ENCODE measurements around the gene RPS4Y2.

Gene RPS4Y2

GRCh38 chrY:20755808-20756207, at the start of gene RPS4Y2:
Gene RPS4Y2, plus strand, starts transcription at chrY:20756108. Its CDS starts 56 bp downstream, at chrY:20756164.
- no peak for DNase-seq (ENCODE audit: low read depth, low spot score)

GRCh38 chrY:20714391-20714790, 41.5 kb upstream of the RPS4Y2 start:
- DNase-seq (ENCODE audit: low read depth, low spot score) = no peak

DNA sequence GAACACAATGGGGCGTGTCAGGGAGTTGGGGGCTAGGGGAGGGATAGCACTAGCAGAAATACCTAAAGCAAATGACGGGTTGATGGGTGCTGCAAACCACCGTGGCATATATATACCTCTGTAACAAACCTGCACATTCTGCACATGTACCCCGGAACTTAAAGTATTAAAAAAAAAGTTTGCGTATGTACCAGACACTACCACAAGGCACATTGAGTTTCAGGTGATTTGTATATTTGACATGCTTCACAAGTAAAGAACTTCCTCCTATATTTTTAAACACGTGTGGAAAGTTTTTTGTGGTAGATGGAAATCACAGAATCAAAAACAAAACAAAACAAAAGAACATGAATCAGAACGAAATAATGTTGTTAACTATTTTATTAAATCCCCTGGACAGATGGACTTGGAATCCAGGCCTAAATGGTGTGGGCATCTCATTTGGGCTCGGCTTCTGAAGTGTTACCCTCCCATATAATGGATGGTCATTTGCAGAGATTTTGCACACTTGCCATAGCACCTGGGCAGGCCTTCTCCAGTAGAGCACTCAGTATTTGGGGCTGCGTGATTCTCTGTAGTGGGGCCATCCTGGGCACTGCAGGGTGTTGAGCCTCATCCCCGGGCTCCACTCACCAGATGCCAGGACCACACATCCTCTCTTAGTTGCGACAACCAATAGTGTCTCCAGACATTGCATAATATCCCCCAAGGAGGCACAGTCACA, 29.6 kb upstream of the RPS4Y2 start:
- DNase-seq (ENCODE audit: low read depth, low spot score) = no peak

- DNase-seq (ENCODE audit: low read depth, low spot score) = no peak
Observed at GRCh38 chrY:20735200-20735599, 20.7 kb upstream of the RPS4Y2 start.

DNA sequence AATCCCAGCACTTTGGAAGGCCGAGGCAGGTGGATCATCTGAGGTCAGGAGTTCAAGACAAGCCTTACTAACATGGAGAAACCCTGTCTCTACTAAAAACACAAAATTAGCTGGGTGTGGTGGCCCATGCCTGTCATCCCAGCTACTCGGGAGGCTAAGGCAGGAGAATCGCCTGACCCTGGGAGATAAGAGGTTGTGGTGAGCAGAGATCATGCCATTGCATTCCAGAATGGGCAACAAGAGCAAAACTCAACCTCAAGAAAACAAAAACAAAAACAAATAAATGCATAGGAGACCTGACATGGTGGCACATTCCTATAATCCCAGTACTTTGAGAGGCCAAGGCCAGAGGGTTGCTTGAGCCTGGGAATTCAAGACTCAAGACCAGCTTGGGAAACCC, 16.1 kb upstream of the RPS4Y2 start:
- no peak for DNase-seq (ENCODE audit: low read depth, low spot score)

GRCh38 chrY:20740609-20741008, 15.3 kb upstream of the RPS4Y2 start:
- DNase-seq (ENCODE audit: low read depth, low spot score) = no peak

DNA sequence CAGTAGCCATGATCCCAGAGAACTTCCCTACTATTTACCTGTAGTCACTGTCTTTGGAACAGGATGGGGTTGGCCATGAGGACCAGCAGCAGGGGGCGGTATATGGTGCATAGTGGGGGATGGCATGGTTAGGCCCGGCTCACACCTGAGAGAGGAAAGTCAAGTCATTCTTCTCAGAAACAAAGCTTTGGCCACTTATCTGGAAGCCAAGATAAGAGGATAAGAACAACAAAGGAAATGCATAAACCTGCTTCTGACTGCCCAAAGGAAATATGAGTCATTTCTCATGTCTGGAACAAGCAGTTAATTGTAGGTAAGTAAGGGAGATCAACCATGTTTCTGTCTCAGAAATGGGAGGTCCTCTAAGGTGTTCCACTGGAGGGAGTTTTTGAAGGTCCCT, 10.8 kb upstream of the RPS4Y2 start:
- DNase-seq (ENCODE audit: low read depth, low spot score) = no peak

DNA sequence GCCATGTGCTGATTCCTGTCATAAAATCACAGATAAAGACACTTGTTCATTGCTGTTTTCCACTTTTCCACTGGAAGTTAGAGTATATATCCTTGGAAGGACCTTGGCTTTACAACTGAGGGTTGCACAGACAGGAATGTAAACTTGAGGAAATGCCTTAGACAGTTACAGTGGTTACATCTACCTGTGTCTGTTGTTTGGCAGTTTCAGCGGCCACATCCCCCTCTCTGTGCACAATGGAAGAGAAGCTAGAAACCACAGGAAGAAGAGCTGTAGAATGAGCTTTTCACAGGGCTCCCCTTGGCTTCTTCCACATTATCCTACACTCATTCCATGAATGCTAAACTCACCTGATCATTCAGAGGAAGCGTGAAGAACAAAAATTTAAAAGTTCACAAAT, 9.0 kb upstream of the RPS4Y2 start:
- DNase-seq (ENCODE audit: low read depth, low spot score) = no peak

- DNase-seq (ENCODE audit: low read depth, low spot score) = no peak
Observed at GRCh38 chrY:20763869-20764268, 8.0 kb downstream of the RPS4Y2 start.

DNA sequence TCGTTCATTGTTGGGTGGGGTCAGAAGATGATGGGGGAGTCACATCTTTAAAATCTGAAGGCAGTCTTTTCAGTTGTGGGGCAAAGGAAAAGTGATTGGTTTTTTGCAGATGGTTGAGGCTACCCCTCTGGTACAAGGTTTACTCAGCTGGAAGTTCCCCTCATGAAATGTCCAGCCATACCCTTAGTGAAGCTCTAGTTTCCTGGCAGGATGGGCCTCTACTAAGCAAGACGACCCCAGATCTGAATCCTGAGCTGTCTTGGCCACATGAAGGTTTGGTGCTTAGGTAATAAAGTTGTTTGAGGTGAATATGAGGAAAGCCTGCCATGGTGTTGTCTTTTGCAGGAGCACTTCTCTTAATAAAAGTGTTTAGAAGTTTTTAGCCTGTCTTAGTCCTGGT, 9.2 kb downstream of the RPS4Y2 start:
- DNase-seq (ENCODE audit: low read depth, low spot score) = no peak

DNA sequence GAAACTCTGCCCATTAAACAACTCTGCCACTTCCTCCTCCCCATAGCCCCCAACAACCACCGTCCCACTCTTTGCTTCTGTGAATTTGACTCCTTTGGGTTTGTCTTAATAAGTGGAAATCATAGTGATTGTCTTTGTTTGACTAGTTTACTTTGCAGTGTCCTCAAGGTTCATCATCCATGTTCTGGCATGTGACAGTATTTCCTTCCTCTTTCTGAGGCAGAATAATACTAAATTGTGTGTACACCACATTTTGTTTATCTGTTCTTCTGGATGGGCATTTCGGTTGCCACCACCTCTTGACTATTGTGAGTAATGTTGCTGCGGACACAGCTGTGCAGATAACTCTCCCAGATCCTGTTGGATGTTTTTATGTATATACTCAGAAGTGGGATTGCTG, 14.8 kb downstream of the RPS4Y2 start:
- no peak for DNase-seq (ENCODE audit: low read depth, low spot score)

DNA sequence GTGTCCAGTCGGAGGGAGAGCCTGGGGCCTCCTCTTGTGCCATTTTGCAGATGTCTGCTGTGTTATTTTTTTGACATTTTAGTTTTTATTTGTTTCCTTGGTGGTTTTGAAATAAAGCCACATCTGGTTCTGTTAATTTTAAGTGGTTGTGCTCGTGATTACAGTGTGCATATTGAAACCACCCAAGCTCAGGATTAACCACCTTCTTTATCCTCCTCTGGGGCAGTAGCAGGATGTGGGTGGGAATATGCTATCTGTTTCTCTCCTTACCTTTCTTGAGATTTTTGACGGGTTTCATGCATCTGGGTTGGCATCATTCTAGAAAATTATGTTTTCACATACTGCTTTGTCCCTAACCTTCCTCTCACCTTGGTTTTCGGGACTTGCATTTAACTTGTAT, 20.2 kb downstream of the RPS4Y2 start:
- no peak for DNase-seq (ENCODE audit: low read depth, low spot score)

DNA sequence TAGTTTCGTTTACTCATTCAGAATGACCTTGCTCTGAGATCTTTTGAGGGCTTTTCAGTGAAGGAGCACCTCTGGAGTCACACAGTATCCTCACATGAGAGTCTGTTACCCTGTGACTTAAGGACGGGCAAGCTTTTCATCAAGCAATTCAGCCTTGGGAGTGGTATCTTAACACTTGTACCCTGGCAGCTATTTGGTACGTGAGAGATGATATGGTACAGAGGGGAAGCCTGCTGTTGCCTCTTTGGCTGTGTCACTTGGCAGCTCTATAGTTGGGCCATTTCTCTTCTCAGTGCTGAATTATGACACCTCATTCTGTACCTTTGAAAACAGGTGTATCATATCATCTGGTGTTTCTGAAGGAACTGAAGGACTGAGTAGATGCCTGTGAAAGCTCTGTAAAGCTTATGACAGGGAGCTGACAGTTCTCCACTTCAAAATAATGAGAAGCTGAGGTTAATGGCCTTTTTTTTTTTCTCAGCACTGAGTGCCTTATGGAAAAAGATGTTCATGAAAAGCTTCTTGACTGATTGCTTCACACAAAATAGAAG, 24.3 kb downstream of the RPS4Y2 start:
- DNase-seq (ENCODE audit: low read depth, low spot score) = no peak

- no peak for DNase-seq (ENCODE audit: low read depth, low spot score)
Observed at GRCh38 chrY:20780776-20781175, 24.9 kb downstream of the RPS4Y2 start.

DNA sequence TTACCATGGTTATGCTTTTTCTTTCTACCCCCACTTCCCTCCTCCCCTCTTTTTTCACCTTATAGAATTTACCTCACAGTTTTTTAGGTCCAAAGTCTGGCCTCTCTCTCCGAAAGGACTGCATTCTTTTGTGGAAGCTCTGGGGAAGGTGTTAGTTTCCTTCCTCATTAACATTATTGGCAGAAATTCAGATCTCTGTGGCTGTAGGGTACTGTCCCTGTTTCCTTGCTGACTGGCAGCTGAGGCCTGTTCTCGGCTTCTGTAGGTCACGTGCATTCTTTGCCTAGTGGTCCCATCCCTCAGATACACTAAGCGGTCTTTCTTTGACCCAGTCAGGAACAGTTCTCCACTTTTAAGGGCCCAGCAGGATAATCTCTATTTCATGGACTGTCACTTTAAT, 25.5 kb downstream of the RPS4Y2 start:
- DNase-seq (ENCODE audit: low read depth, low spot score) = no peak

GRCh38 chrY:20784965-20785364, 29.1 kb downstream of the RPS4Y2 start:
- no peak for DNase-seq (ENCODE audit: low read depth, low spot score)

GRCh38 chrY:20787076-20787475, 31.2 kb downstream of the RPS4Y2 start:
- DNase-seq (ENCODE audit: low read depth, low spot score) = no peak

- no peak for DNase-seq (ENCODE audit: low read depth, low spot score)
Observed at GRCh38 chrY:20798351-20799049, 42.6 kb downstream of the RPS4Y2 start.

- no peak for DNase-seq (ENCODE audit: low read depth, low spot score)
Observed at GRCh38 chrY:20802659-20803058, 46.8 kb downstream of the RPS4Y2 start.

DNA sequence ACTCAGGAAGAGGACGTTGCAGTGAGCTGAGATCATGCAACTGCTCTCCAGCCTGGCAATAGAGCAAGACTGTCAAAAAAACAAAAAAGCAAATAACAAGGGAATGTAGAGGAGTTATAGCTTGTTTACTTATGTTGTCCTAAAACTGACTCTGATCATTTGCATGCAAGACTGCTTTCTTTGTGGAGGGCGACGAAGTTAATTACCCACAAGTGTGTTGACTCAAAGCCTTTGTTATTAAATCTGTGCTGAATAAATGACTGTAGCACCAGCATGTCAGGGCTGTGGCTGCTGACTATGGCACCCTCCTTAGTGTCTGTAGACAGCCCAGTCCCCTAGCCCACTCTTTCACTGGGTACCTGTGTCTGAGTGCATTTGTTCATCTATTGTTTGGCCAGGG, 50.3 kb downstream of the RPS4Y2 start:
- no peak for DNase-seq (ENCODE audit: low read depth, low spot score)

- DNase-seq (ENCODE audit: low read depth, low spot score) = no peak
Observed at GRCh38 chrY:20813459-20813858, 57.6 kb downstream of the RPS4Y2 start.

GRCh38 chrY:20814794-20815193, 58.9 kb downstream of the RPS4Y2 start:
- no peak for DNase-seq (ENCODE audit: low read depth, low spot score)

- no peak for DNase-seq (ENCODE audit: low read depth, low spot score)
Observed at GRCh38 chrY:20817067-20817466, 61.2 kb downstream of the RPS4Y2 start.

Measured in smooth muscle cell of the brain vasculature (primary cell).